ENCODE measurements around the gene CNNM1.

- no peak for TF ChIP-seq EZH2 (IDR thresholded peaks at IDR 0.05)
- no peak for TF ChIP-seq CTCF (IDR thresholded peaks at IDR 0.05 in 2 of 3, conservative IDR thresholded peaks at IDR 0.05 in 1 of 3; ENCODE audit: borderline replicate concordance in 1 of 3, insufficient read depth in 1 of 3, low read depth in 2 of 3, low read length in 2 of 3)
- TF ChIP-seq POLR2AphosphoS5 (IDR thresholded peaks at IDR 0.05; ENCODE audit: low read depth, low read length): no peak; the same call in none of the 2 replicates
- TF ChIP-seq CEBPB (IDR thresholded peaks at IDR 0.05; ENCODE audit: low read depth): no peak
- no peak for TF ChIP-seq ZNF274 (IDR thresholded peaks at IDR 0.05; ENCODE audit: low read depth, low read length)
- TF ChIP-seq ZBTB33 (IDR thresholded peaks at IDR 0.05; ENCODE audit: extremely low read depth, insufficient replicate concordance, low read length): no peak
- no peak for TF ChIP-seq POLR2A (IDR thresholded peaks at IDR 0.05; ENCODE audit: borderline replicate concordance, extremely low read depth, insufficient read depth, insufficient read length)
- no peak for TF ChIP-seq SP1 (IDR thresholded peaks at IDR 0.05; ENCODE audit: low read depth)
- TF ChIP-seq YY1 (IDR thresholded peaks at IDR 0.05; ENCODE audit: extremely low read depth, insufficient replicate concordance, low read depth, low read length): no peak
- TF ChIP-seq MAX (IDR thresholded peaks at IDR 0.05): no peak
- no peak for TF ChIP-seq FOSL1 (IDR thresholded peaks at IDR 0.05; ENCODE audit: low read depth)
- TF ChIP-seq ATF3 (IDR thresholded peaks at IDR 0.05): no peak
- TF ChIP-seq EGR1 (IDR thresholded peaks at IDR 0.05; ENCODE audit: low read depth): no peak
- TF ChIP-seq RAD21 (IDR thresholded peaks at IDR 0.05; ENCODE audit: low read depth): no peak
These were observed 66.7 kb downstream of the CNNM1 start for GRCh38 chr10:99395750-99396445.
